Osteoblast (primary cell): ENCODE results near the gene SLCO6A1. TPM values are rescaled to one million over a fixed set of nuclear protein-coding genes. Genes with fewer than 3 reads are reported as not detected.

Experiments
- DNase-seq: peaks from one replicate; pipeline ENCODE4 v3.0.0; 2011; ENCODE audit warnings: low spot score, mixed read lengths; ENCODE audit not compliant: insufficient read length; ENCODE audit errors: missing footprints
- H2AFZ ChIP-seq: 2 replicates; pipeline ENCODE4 v1.6.0; 2011; ENCODE audit warnings: mild to moderate bottlenecking, low read length
- H3K27ac ChIP-seq: 2 replicates; pipeline ENCODE4 v1.5.1; 2011; ENCODE audit warnings: mild to moderate bottlenecking, low read depth, low read length, moderate library complexity
- H3K27me3 ChIP-seq: 2 replicates; pipeline ENCODE4 v1.6.0; 2012; ENCODE audit warnings: mild to moderate bottlenecking, control low read depth, inconsistent platforms, low read length, moderate library complexity; ENCODE audit not compliant: insufficient read depth
- H3K36me3 ChIP-seq: 2 replicates; pipeline ENCODE4 v1.5.1; 2011; ENCODE audit warnings: mild to moderate bottlenecking, low read length, control low read depth, moderate library complexity; ENCODE audit not compliant: insufficient read depth
- H3K4me1 ChIP-seq: 2 replicates; pipeline ENCODE4 v1.5.1; 2011; ENCODE audit warnings: mild to moderate bottlenecking, low read length, control low read depth, moderate library complexity; ENCODE audit not compliant: insufficient read depth
- H3K4me2 ChIP-seq: 2 replicates; pipeline ENCODE4 v1.6.0; 2011; ENCODE audit warnings: mild to moderate bottlenecking, low read length; ENCODE audit not compliant: insufficient read depth
- H3K4me3 ChIP-seq: fragments of 200-600 bp; sonication (generic); 3 replicates; pipeline ENCODE4 v1.5.1; 2012; ENCODE audit warnings: mild to moderate bottlenecking, low read length, inconsistent platforms; ENCODE audit not compliant: insufficient read depth
- H3K79me2 ChIP-seq: 2 replicates; pipeline ENCODE4 v1.6.0; 2012; ENCODE audit warnings: mild to moderate bottlenecking, low read length, control low read depth, inconsistent platforms; ENCODE audit not compliant: insufficient read depth
- H3K9me3 ChIP-seq: 2 replicates; pipeline ENCODE4 v1.5.1; 2011; ENCODE audit warnings: low read depth, low read length, control low read depth
- H4K20me1 ChIP-seq: 2 replicates; pipeline ENCODE4 v1.6.0; 2012; ENCODE audit warnings: mild to moderate bottlenecking, low read length, control low read depth; ENCODE audit not compliant: insufficient read depth
- total RNA-seq: library from RNA; depleted of rRNA; stranded (reverse); fragments of >200 nt; gene quantifications from 2 replicates; pipeline ENCODE4 v1.2.3, GENCODE V29; 2012
- TF ChIP-seq, protein P1 (sequence below): IDR thresholded peaks from 2 replicates; pipeline ENCODE4 v1.5.1; 2011; ENCODE audit warnings: mild to moderate bottlenecking, low read depth, low read length, moderate library complexity; ENCODE audit errors: extremely low read depth

Gene SLCO6A1
- total RNA-seq, 1 donor: not detected

- H2AFZ ChIP-seq: no peak overlapping the region
- H3K27me3 ChIP-seq: no peaks in the 10 kb centered on the region
- DNase-seq: no peak
- H3K4me3 ChIP-seq: no peak overlapping the region
- no peaks in the 10 kb centered on the region for H4K20me1 ChIP-seq
- no peaks in the 10 kb centered on the region for H3K79me2 ChIP-seq
- H3K4me2 ChIP-seq: no peak overlapping the region
- H3K27ac ChIP-seq: no peak overlapping the region
- no peaks in the 10 kb centered on the region for H3K36me3 ChIP-seq
- TF ChIP-seq, protein P1, sequence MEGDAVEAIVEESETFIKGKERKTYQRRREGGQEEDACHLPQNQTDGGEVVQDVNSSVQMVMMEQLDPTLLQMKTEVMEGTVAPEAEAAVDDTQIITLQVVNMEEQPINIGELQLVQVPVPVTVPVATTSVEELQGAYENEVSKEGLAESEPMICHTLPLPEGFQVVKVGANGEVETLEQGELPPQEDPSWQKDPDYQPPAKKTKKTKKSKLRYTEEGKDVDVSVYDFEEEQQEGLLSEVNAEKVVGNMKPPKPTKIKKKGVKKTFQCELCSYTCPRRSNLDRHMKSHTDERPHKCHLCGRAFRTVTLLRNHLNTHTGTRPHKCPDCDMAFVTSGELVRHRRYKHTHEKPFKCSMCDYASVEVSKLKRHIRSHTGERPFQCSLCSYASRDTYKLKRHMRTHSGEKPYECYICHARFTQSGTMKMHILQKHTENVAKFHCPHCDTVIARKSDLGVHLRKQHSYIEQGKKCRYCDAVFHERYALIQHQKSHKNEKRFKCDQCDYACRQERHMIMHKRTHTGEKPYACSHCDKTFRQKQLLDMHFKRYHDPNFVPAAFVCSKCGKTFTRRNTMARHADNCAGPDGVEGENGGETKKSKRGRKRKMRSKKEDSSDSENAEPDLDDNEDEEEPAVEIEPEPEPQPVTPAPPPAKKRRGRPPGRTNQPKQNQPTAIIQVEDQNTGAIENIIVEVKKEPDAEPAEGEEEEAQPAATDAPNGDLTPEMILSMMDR: no peak
- no peaks in the 10 kb centered on the region for H3K9me3 ChIP-seq
- H3K4me1 ChIP-seq: no peaks in the 10 kb centered on the region
Measured at GRCh38 chr5:102421647-102422046, 77.2 kb downstream of the SLCO6A1 start.

GRCh38 chr5:102418531-102418930 lies 80.3 kb downstream of the SLCO6A1 start:
- Histone ChIP-seq H3K36me3 (no peaks in the 10 kb centered on the region), H3K4me1 (no peaks in the 10 kb centered on the region), H3K4me3 (no peak overlapping the region), H3K27me3 (no peaks in the 10 kb centered on the region), H3K27ac (no peak overlapping the region), H3K79me2 (no peaks in the 10 kb centered on the region), H3K9me3 (no peaks in the 10 kb centered on the region), H2AFZ (no peak overlapping the region), H4K20me1 (no peaks in the 10 kb centered on the region), H3K4me2 (no peak overlapping the region)
- TF ChIP-seq, protein P1: no peak
- DNase-seq: no peak

- Histone ChIP-seq H3K4me1 (no peaks in the 10 kb centered on the region), H3K27ac (no peak overlapping the region), H3K27me3 (no peaks in the 10 kb centered on the region), H3K9me3 (no peaks in the 10 kb centered on the region), H3K79me2 (no peaks in the 10 kb centered on the region), H3K4me3 (no peak overlapping the region), H2AFZ (no peak overlapping the region), H4K20me1 (no peaks in the 10 kb centered on the region), H3K4me2 (no peak overlapping the region), H3K36me3 (no peaks in the 10 kb centered on the region)
- DNase-seq: no peak
- TF ChIP-seq, protein P1: no peak
Measured at GRCh38 chr5:102414448-102414847, 84.4 kb downstream of the SLCO6A1 start.

DNA sequence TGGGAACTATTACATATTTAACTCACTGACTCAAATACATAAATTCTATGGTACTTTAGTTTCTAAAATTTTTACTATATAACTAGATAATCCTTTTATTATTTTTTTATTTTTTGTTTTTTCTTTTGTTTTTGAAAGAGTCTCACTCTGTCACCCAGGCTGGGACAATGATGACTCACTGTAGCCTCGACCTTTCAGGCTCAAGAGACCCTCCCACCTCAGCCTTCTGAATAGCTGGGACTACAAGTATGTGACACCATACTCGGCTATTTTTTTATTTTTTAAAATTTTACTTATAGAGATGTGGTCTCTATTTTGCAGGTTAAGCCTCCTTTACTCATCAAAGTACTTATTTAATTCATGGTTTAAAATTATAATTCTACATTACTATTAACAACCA lies 110.6 kb downstream of the SLCO6A1 start:
- Histone ChIP-seq H4K20me1 (no peaks in the 10 kb centered on the region), H3K9me3 (peaks cover 10% of the 10 kb centered on the region), H3K4me3 (no peak overlapping the region), H3K4me2 (no peak overlapping the region), H3K27me3 (no peaks in the 10 kb centered on the region), H3K4me1 (no peaks in the 10 kb centered on the region), H3K27ac (no peak overlapping the region), H3K79me2 (no peaks in the 10 kb centered on the region), H3K36me3 (no peaks in the 10 kb centered on the region), H2AFZ (no peak overlapping the region)
- DNase-seq: no peak
- TF ChIP-seq, protein P1: no peak
